Retina (tissue), 1 donor: ENCODE measurements around the gene NDUFB8.

Experiments
- DNase-seq: peaks from one replicate; pipeline ENCODE4 v3.0.0-alpha.2; 2016

Gene NDUFB8

GRCh38 chr10:100505164-100505563 lies 24.5 kb downstream of the NDUFB8 start:
- DNase-seq, result no peak

- no peak for DNase-seq
These were observed 25.6 kb downstream of the NDUFB8 start for GRCh38 chr10:100504096-100504495.

GRCh38 chr10:100502926-100503494 lies 26.7 kb downstream of the NDUFB8 start:
- no peak for DNase-seq

- no peak for DNase-seq
These were observed 28.2 kb downstream of the NDUFB8 start for GRCh38 chr10:100501423-100501822.

GRCh38 chr10:100498059-100498458 lies 31.6 kb downstream of the NDUFB8 start:
- no peak for DNase-seq

- no peak for DNase-seq
These were observed 33.1 kb downstream of the NDUFB8 start for GRCh38 chr10:100496567-100496966.

- no peak for DNase-seq
These were observed 39.1 kb downstream of the NDUFB8 start for GRCh38 chr10:100490531-100490930.

- DNase-seq, result no peak
These were observed 40.3 kb downstream of the NDUFB8 start for GRCh38 chr10:100489396-100489795.

- DNase-seq, result no peak
These were observed 42.1 kb downstream of the NDUFB8 start for GRCh38 chr10:100487529-100487928.

- peak; percentile 54 for DNase-seq
These were observed 43.7 kb downstream of the NDUFB8 start for GRCh38 chr10:100485801-100486495.

GRCh38 chr10:100485366-100485765 lies 44.3 kb downstream of the NDUFB8 start:
- DNase-seq, result peak; percentile 58

GRCh38 chr10:100483876-100484666 lies 45.6 kb downstream of the NDUFB8 start:
- no peak for DNase-seq

- DNase-seq, result no peak
These were observed 46.9 kb downstream of the NDUFB8 start for GRCh38 chr10:100482834-100483185.

- DNase-seq, result peak; percentile 91
These were observed 47.4 kb downstream of the NDUFB8 start for GRCh38 chr10:100482181-100482833.

- peak; percentile 99 for DNase-seq
These were observed 48.1 kb downstream of the NDUFB8 start for GRCh38 chr10:100481462-100482081.

- no peak for DNase-seq
These were observed 49.7 kb downstream of the NDUFB8 start for GRCh38 chr10:100480002-100480401.

- no peak for DNase-seq
These were observed 50.6 kb downstream of the NDUFB8 start for GRCh38 chr10:100479037-100479436.

GRCh38 chr10:100477970-100478369 lies 51.7 kb downstream of the NDUFB8 start:
- no peak for DNase-seq
